Thoracic aorta (tissue), 2 donors: Measurements from ENCODE around the gene OMP. TPM values are rescaled to one million over a fixed set of nuclear protein-coding genes. Genes with fewer than 3 reads are reported as not detected.

Source experiments
- ATAC-seq: fragments of 150-250 bp; one replicate; pipeline ENCODE4 v1.8.0; 2017; ENCODE audit warnings: low read depth; ENCODE audit not compliant: insufficient number of reproducible peaks, low FRiP score
- DNase-seq: peaks from one replicate; pipeline ENCODE4 v3.0.0-alpha.2; 2020; ENCODE audit warnings: low spot score
- H3K27ac ChIP-seq, 2 donors: fragments of 200-600 bp; sonication (generic); 1 replicate in 1 of 2; 2 replicates in 1 of 2; pipeline ENCODE4 v1.5.1; 2016; ENCODE audit warnings: mild to moderate bottlenecking in 2 of 2, moderate library complexity in 2 of 2
- H3K27me3 ChIP-seq: fragments of 200-600 bp; sonication (generic); replicated peaks from 2 replicates; pipeline ENCODE4 v1.6.0; 2016; ENCODE audit warnings: mild to moderate bottlenecking; ENCODE audit not compliant: insufficient read depth
- H3K36me3 ChIP-seq: fragments of 200-600 bp; sonication (generic); one replicate; pipeline ENCODE4 v1.5.1; 2016
- H3K4me1 ChIP-seq, 2 donors: fragments of 200-600 bp; sonication (generic); 1 replicate in 1 of 2; 2 replicates in 1 of 2; pipeline versions ENCODE4 v1.5.1 to v1.6.0; 2016; ENCODE audit warnings: low read depth in 2 of 2, mild to moderate bottlenecking in 1 of 2; ENCODE audit not compliant: control insufficient read depth in 1 of 2
- H3K4me3 ChIP-seq: fragments of 200-600 bp; sonication (generic); 2 replicates; pipeline ENCODE4 v1.5.1; 2016; ENCODE audit warnings: mild to moderate bottlenecking
- H3K9me3 ChIP-seq: fragments of 200-600 bp; sonication (generic); 2 replicates; pipeline ENCODE4 v1.5.1; 2016
- CTCF ChIP-seq: fragments of 200-600 bp; sonication (generic); IDR thresholded peaks from one replicate; pipeline ENCODE4 v1.5.1; 2019; ENCODE audit warnings: antibody characterized with exemption
- total RNA-seq, 2 donors: library from RNA; depleted of rRNA; stranded (reverse); fragments of >200 nt; gene quantifications; one replicate each; pipeline versions ENCODE4 v1.1.0 to v1.2.3, GENCODE V29; 2016

Gene OMP
- total RNA-seq, 2 donors from 2014 or later, result not detected

DNA sequence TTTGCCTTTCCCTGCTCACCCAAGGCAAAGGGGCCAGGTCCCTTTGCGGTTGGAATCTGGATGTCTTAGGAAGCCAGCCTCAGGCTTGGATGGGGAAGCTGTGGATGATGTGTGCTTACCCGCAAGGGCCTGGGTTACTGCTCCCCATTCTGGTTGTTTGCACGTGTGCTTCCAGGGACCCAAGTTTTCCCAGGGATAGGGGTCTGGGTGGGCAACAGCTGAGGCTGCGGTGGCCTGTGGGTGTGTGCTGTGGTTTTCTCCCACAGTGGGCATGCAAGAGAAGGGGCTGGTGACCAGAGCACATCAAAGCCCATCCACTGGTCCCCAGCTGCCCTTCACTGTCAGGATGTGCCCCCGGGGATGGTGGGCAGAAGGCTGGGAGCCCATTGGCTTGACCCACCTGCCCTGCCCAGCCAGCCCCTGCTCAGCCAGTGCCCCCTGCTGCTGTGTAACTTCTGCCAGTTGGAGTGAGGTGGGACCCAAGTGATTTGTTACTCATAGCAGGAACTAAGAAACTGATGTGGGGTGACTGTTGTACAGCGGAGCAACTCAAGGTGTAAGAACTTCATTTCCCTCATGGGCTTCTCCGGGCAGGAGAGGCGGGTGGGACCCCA, 32.6 kb upstream of the OMP start:
- no peak for TF ChIP-seq CTCF
- no peaks in the 10 kb centered on the region for H3K36me3 ChIP-seq
- no peaks in the 10 kb centered on the region for H3K27me3 ChIP-seq
- no peaks in the 10 kb centered on the region for H3K9me3 ChIP-seq
- no peak overlapping the region for H3K27ac ChIP-seq
- H3K4me1 ChIP-seq, result peaks cover 31 to 61% of the 10 kb centered on the region in 2 donors
- no peak for DNase-seq
- H3K4me3 ChIP-seq, result no peak overlapping the region
- ATAC-seq, result no peak

- H3K27me3 ChIP-seq, result no peaks in the 10 kb centered on the region
- peaks cover 28 to 58% of the 10 kb centered on the region in 2 donors for H3K4me1 ChIP-seq
- TF ChIP-seq CTCF, result no peak
- H3K4me3 ChIP-seq, result no peak overlapping the region
- DNase-seq (no peak), ATAC-seq (no peak)
- H3K36me3 ChIP-seq, result no peaks in the 10 kb centered on the region
- no peaks in the 10 kb centered on the region for H3K9me3 ChIP-seq
- peak overlapping the region in 1 of 2 donors; percentile 6 for H3K27ac ChIP-seq
Observed at GRCh38 chr11:77071077-77071476, 31.6 kb upstream of the OMP start.

DNA sequence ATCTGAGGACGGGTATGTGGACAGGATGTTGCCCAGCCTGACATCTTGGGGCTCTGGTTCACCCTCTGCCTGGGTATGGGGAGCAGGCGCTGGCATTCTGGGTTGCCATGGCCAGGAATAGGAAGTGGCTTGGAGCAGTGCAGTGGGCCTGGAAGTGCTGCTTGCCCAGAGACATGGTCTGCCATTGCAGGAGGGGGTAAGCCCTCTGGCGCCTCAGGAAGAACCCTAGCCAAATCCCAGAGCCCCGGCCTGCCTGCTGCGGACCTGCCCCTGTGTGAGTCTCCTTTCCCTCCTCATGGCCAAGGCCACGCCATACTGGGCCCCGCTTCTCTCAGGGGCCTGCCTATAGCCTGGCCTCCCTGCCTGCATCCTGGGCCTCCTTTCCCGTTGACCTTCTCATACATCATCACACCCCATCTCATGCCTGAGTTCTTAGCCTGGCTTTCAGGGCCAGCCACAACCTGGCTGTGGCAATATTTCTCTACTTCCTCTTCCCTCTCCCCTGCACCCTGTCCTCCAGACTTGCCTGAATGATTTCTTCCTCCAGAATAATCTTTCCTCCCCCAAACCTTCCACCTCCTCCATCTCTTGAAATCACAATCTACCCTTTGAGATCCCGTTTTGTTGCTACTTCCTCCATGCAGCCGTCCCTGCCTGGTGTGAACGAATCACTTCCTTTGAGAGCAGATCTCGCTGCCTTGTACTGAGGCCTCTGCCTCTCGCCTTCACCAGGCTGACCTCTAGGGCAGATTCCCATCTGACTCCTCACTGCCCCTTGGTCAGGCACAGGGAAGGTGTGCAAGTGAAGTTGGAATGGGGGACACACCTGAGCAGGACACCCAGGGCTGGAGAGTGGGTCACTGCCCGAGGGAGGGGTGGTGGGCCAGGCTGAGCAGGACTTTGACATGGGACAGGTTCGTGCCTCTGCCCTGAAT, 30.7 kb upstream of the OMP start:
- no peaks in the 10 kb centered on the region for H3K36me3 ChIP-seq
- no peaks in the 10 kb centered on the region for H3K27me3 ChIP-seq
- no peaks in the 10 kb centered on the region for H3K9me3 ChIP-seq
- H3K4me3 ChIP-seq, result no peak overlapping the region
- TF ChIP-seq CTCF, result no peak
- DNase-seq, result no peak
- ATAC-seq, result no peak
- peak overlapping the region; percentile 76 to 92 for H3K27ac ChIP-seq
- H3K4me1 ChIP-seq, result peaks cover 28 to 58% of the 10 kb centered on the region in 2 donors

DNA sequence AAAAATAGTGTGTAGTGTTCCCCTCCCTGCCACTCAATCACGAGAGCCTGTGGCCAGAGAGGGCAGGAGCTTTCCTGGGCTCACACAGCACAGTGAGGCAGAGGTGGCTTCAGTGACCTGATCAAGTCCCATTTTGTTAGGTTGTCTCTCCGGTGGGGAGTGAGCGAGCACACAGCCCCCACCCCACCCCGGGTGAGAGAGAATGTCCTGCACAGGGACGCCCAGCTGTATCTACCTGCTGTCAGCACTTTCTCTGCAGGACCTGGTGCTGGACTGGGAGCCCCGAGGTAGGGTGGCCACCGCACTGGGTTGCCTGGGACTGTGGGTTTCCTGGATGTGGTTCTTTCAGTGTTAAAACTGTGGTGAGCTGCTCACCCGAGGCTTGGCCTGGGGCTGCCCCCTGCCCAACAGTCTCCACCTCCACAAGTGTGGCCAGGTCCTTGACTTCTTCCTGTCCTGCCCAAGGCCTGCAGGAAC, 29.8 kb upstream of the OMP start:
- Histone ChIP-seq H3K9me3 (no peaks in the 10 kb centered on the region), H3K4me3 (no peak overlapping the region), H3K36me3 (no peaks in the 10 kb centered on the region), H3K27ac (peak overlapping the region; percentile 76 to 92), H3K4me1 (peaks cover 22 to 51% of the 10 kb centered on the region in 2 donors), H3K27me3 (no peaks in the 10 kb centered on the region)
- ATAC-seq, result no peak
- no peak for DNase-seq
- TF ChIP-seq CTCF, result no peak

- Histone ChIP-seq H3K4me1 (peaks cover 22 to 46% of the 10 kb centered on the region in 2 donors), H3K9me3 (no peaks in the 10 kb centered on the region), H3K36me3 (no peaks in the 10 kb centered on the region), H3K27ac (peak overlapping the region; percentile 76 to 92), H3K27me3 (no peaks in the 10 kb centered on the region), H3K4me3 (peak overlapping the region; percentile 30)
- ATAC-seq (peak; percentile 91), DNase-seq (peak; percentile 81)
- peak; percentile 45 for TF ChIP-seq CTCF
Observed at GRCh38 chr11:77073328-77074001, 29.2 kb upstream of the OMP start.
